Measurements from ENCODE around the gene GNPTAB.

DNA sequence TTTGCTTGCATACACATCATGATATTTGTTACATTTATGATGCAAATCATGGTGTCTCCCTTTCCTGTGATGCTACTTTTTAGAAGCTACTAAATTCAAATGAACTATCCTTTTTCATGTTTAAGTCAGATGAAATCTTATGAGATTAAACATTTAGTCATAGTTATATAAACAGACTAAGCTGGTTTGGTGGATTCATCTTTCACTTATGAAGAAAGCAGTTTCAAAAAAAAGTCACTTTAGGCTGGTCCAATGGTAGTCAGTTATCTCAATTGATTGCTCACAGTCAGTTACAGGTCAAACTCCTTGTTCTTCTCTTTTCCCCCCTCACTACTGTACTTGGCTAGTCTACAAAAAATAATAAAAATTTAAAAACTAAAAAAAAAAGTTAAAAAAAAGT, 111.2 kb downstream of the GNPTAB start:
- TF ChIP-seq, protein P1, sequence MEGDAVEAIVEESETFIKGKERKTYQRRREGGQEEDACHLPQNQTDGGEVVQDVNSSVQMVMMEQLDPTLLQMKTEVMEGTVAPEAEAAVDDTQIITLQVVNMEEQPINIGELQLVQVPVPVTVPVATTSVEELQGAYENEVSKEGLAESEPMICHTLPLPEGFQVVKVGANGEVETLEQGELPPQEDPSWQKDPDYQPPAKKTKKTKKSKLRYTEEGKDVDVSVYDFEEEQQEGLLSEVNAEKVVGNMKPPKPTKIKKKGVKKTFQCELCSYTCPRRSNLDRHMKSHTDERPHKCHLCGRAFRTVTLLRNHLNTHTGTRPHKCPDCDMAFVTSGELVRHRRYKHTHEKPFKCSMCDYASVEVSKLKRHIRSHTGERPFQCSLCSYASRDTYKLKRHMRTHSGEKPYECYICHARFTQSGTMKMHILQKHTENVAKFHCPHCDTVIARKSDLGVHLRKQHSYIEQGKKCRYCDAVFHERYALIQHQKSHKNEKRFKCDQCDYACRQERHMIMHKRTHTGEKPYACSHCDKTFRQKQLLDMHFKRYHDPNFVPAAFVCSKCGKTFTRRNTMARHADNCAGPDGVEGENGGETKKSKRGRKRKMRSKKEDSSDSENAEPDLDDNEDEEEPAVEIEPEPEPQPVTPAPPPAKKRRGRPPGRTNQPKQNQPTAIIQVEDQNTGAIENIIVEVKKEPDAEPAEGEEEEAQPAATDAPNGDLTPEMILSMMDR (IDR thresholded peaks at IDR 0.05; ENCODE audit: control extremely low read depth in 1 of 3, insufficient read depth in 1 of 3, low read depth in 1 of 3, low read length in 3 of 3): no peak
- no peak for TF ChIP-seq POLR2AphosphoS5 (IDR thresholded peaks at IDR 0.05; ENCODE audit: low read depth, low read length)
- no peak for TF ChIP-seq CHD2 (IDR thresholded peaks at IDR 0.05; ENCODE audit: low read length)
- TF ChIP-seq, protein P2, sequence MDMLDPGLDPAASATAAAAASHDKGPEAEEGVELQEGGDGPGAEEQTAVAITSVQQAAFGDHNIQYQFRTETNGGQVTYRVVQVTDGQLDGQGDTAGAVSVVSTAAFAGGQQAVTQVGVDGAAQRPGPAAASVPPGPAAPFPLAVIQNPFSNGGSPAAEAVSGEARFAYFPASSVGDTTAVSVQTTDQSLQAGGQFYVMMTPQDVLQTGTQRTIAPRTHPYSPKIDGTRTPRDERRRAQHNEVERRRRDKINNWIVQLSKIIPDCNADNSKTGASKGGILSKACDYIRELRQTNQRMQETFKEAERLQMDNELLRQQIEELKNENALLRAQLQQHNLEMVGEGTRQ (IDR thresholded peaks at IDR 0.05; ENCODE audit: low read length): no peak
- no peak for TF ChIP-seq SP2 (IDR thresholded peaks at IDR 0.05; ENCODE audit: low read length)
- no peak for TF ChIP-seq RAD21 (IDR thresholded peaks at IDR 0.05 in 1 of 2, conservative IDR thresholded peaks at IDR 0.05 in 1 of 2; ENCODE audit: low read depth in 2 of 2, low read length in 2 of 2)
- no peak for TF ChIP-seq CREB1 (IDR thresholded peaks at IDR 0.05)
- no peak for TF ChIP-seq EZH2 (IDR thresholded peaks at IDR 0.05; ENCODE audit: low read depth, low read length, severe bottlenecking)
- no peak for TF ChIP-seq SUZ12 (IDR thresholded peaks at IDR 0.05; ENCODE audit: low read length)
- TF ChIP-seq RFX5 (IDR thresholded peaks at IDR 0.05; ENCODE audit: borderline replicate concordance, low read depth, low read length): no peak
- no peak for TF ChIP-seq PHF8 (conservative IDR thresholded peaks at IDR 0.05; ENCODE audit: low read depth, low read length)
- TF ChIP-seq, protein P3, sequence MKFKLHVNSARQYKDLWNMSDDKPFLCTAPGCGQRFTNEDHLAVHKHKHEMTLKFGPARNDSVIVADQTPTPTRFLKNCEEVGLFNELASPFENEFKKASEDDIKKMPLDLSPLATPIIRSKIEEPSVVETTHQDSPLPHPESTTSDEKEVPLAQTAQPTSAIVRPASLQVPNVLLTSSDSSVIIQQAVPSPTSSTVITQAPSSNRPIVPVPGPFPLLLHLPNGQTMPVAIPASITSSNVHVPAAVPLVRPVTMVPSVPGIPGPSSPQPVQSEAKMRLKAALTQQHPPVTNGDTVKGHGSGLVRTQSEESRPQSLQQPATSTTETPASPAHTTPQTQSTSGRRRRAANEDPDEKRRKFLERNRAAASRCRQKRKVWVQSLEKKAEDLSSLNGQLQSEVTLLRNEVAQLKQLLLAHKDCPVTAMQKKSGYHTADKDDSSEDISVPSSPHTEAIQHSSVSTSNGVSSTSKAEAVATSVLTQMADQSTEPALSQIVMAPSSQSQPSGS (IDR thresholded peaks at IDR 0.05; ENCODE audit: low read length): no peak
- no peak for TF ChIP-seq SP4 (IDR thresholded peaks at IDR 0.05; ENCODE audit: low read length)
- TF ChIP-seq POLR2A (IDR thresholded peaks at IDR 0.05; ENCODE audit: control extremely low read depth in 1 of 2, low read depth in 2 of 2, low read length in 2 of 2): no peak
